Measurements from ENCODE around the gene RNU6-8. TPM values are rescaled to one million over a fixed set of nuclear protein-coding genes. Genes with fewer than 3 reads are reported as not detected.

RNU6-8 gene
- total RNA-seq, 1 experiment from 2014 or later, result not detected

DNA sequence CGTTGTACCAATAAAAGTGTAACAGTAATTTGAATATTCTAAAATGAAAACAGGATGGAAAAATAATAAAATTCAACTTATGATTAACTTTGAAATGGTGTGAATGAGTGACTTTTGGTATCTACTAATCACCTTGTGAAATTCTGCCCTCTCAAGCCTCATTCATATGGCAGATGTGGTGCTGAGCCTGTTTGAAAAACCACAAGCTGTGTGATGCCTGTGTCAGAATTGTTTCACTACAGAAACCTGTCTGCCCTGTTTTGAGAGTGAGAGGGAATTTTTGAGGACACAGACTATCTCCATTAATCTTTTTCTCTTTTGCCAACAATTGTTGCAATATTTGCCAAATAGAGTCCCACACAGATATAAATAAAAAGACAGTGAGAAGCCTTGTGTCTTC lies 5.2 kb downstream of the RNU6-8 start:
- Histone ChIP-seq H2BK20ac (ENCODE audit: low read depth, low read length, poor library complexity, severe bottlenecking) (no peak overlapping the region), H3K9ac (ENCODE audit: extremely low read depth, insufficient read length, low read length) (no peak overlapping the region), H4K8ac (replicated peaks; ENCODE audit: insufficient read length, low read depth, low read length) (no peak overlapping the region), H3K14ac (ENCODE audit: insufficient read depth, low read length) (no peak overlapping the region), H3K23ac (ENCODE audit: insufficient read length, low read depth, low read length) (no peak overlapping the region), H2BK15ac (ENCODE audit: low read depth, low read length) (no peak overlapping the region), H3K4me1 (ENCODE audit: insufficient read depth, low read length) (no peaks in the 10 kb centered on the region), H3K79me2 (ENCODE audit: insufficient read depth, low read length) (no peaks in the 10 kb centered on the region), H2BK5ac (ENCODE audit: insufficient read length, low read length) (no peak overlapping the region), H3K4ac (ENCODE audit: low read depth, low read length) (no peak overlapping the region), H3K79me1 (ENCODE audit: insufficient read depth, low read depth, low read length, poor library complexity, severe bottlenecking) (no peaks in the 10 kb centered on the region), H2AFZ (ENCODE audit: low read length) (no peak overlapping the region), H3K18ac (ENCODE audit: insufficient read length, low read depth, low read length) (no peak overlapping the region), H3K56ac (ENCODE audit: insufficient read length, low read depth, low read length) (no peak overlapping the region), H4K5ac (ENCODE audit: insufficient read length, low read depth, low read length) (no peak overlapping the region), H4K91ac (ENCODE audit: insufficient read length, low read depth, low read length) (no peak overlapping the region), H3K23me2 (ENCODE audit: insufficient read length, low read depth, low read length, poor library complexity, severe bottlenecking) (peaks cover 8% of the 10 kb centered on the region), H3T11ph (ENCODE audit: low read length) (no peak overlapping the region), H3K27ac (ENCODE audit: insufficient read length, low read depth, low read length) (no peak overlapping the region), H2BK12ac (ENCODE audit: insufficient read length, low read depth, low read length) (no peak overlapping the region), H4K20me1 (ENCODE audit: control insufficient read depth, insufficient read depth, insufficient read length) (no peaks in the 10 kb centered on the region), H3K4me2 (ENCODE audit: insufficient read depth, insufficient read length, low read length) (no peak overlapping the region), H3K9me3 (ENCODE audit: control insufficient read depth, low read depth, low read length) (no peaks in the 10 kb centered on the region), H2AK5ac (ENCODE audit: insufficient read length, low read length) (no peak overlapping the region), H2BK120ac (ENCODE audit: low read depth, low read length, poor library complexity, severe bottlenecking) (no peak overlapping the region), H3K27me3 (ENCODE audit: insufficient read depth, low read length) (no peaks in the 10 kb centered on the region)
- Mint-ChIP-seq H3K9me3 (no peaks in the 10 kb centered on the region; a peak in 1 of 5 replicates), H3K4me3 (no peak overlapping the region), H3K4me1 (peaks cover 7 to 11% of the 10 kb centered on the region in 2 experiments), H3K27ac (no peak overlapping the region), H3K27me3 (ENCODE audit: low read depth) (peaks cover 2% of the 10 kb centered on the region), H3K36me3 (ENCODE audit: insufficient read depth in 1 of 3, low read depth in 3 of 3) (no peaks in the 10 kb centered on the region)
- no peak for DNase-seq
- WGBS (ENCODE audit: extremely low coverage, insufficient read length, low lambda C conversion rate), result no CpG with 5 or more reads among the region's 1 CpG
- TF ChIP-seq, protein P1, sequence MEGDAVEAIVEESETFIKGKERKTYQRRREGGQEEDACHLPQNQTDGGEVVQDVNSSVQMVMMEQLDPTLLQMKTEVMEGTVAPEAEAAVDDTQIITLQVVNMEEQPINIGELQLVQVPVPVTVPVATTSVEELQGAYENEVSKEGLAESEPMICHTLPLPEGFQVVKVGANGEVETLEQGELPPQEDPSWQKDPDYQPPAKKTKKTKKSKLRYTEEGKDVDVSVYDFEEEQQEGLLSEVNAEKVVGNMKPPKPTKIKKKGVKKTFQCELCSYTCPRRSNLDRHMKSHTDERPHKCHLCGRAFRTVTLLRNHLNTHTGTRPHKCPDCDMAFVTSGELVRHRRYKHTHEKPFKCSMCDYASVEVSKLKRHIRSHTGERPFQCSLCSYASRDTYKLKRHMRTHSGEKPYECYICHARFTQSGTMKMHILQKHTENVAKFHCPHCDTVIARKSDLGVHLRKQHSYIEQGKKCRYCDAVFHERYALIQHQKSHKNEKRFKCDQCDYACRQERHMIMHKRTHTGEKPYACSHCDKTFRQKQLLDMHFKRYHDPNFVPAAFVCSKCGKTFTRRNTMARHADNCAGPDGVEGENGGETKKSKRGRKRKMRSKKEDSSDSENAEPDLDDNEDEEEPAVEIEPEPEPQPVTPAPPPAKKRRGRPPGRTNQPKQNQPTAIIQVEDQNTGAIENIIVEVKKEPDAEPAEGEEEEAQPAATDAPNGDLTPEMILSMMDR (conservative IDR thresholded peaks at IDR 0.05), result no peak

Measured in H9 (cell line).